CD4-positive, alpha-beta T cell (primary cell): Measurements from ENCODE around the gene PPP1R9B. TPM values are rescaled to one million over a fixed set of nuclear protein-coding genes. Genes with fewer than 3 reads are reported as not detected.
A peak's percentile ranks its signal among the peaks of the same experiment; 100 is the strongest.

Experiments
- ATAC-seq: fragments of 200-7000 bp; cut with Tn5 transposase; one replicate; pipeline ENCODE4 v1.10.0; 2022; ENCODE audit warnings: mild to moderate bottlenecking; ENCODE audit not compliant: poor library complexity
- CTCF ChIA-PET: fragments of 350-600 bp; sonication (Branson Sonifier 250); formaldehyde crosslinking; loops from one replicate; lab custom pipeline; 2021; ENCODE audit warnings: antibody characterized with exemption, inconsistent platforms; lab: Charles Lee
- POLR2A ChIA-PET: fragments of 350-600 bp; sonication (Branson Sonifier 250); formaldehyde crosslinking; loops from one replicate; lab custom pipeline; 2021; ENCODE audit warnings: antibody characterized with exemption, inconsistent platforms; lab: Charles Lee
- DNase-seq, 14 experiments: peaks; one replicate each; pipeline ENCODE4 v3.0.0-alpha.2; 2013 to 2020; ENCODE audit warnings: mixed read lengths in 2 of 14
- H3K27ac ChIP-seq, 2 donors: one replicate each; pipeline versions ENCODE4 v1.5.1 to v1.7.0; 2013; ENCODE audit warnings: low read length in 2 of 2, low read depth in 1 of 2, mild to moderate bottlenecking in 1 of 2
- H3K27me3 ChIP-seq, 2 experiments: 1 replicate in 1 of 2; 2 replicates in 1 of 2; pipeline versions ENCODE4 v1.6.1 to v1.7.0; 2013; ENCODE audit warnings: low read length in 2 of 2, control low read depth in 1 of 2, mild to moderate bottlenecking in 1 of 2, moderate library complexity in 1 of 2; ENCODE audit not compliant: insufficient read depth in 2 of 2, control insufficient read depth in 1 of 2
- H3K36me3 ChIP-seq: one replicate; pipeline ENCODE4 v1.6.1; 2013; ENCODE audit warnings: low read length, control low read depth; ENCODE audit not compliant: insufficient read depth
- H3K4me1 ChIP-seq: one replicate; pipeline ENCODE4 v1.6.1; 2013; ENCODE audit warnings: low read length, control low read depth; ENCODE audit not compliant: insufficient read depth
- H3K4me3 ChIP-seq: one replicate; pipeline ENCODE4 v1.5.1; 2013; ENCODE audit warnings: mild to moderate bottlenecking, low read length, moderate library complexity
- H3K9me3 ChIP-seq, 2 experiments: 1 replicate in 1 of 2; 2 replicates in 1 of 2; pipeline versions ENCODE4 v1.6.1 to v1.7.0; 2013; ENCODE audit warnings: low read length in 2 of 2, mild to moderate bottlenecking in 2 of 2, control low read depth in 1 of 2, moderate library complexity in 1 of 2; ENCODE audit not compliant: control insufficient read depth in 1 of 2, insufficient read depth in 1 of 2
- H3K27ac Mint-ChIP-seq: one replicate; pipeline ENCODE4 v1.8.0; 2020; ENCODE audit warnings: mixed read lengths
- H3K27me3 Mint-ChIP-seq: one replicate; pipeline ENCODE4 v1.8.0; 2021; ENCODE audit warnings: mixed read lengths
- H3K36me3 Mint-ChIP-seq: one replicate; pipeline ENCODE4 v1.8.0; 2021; ENCODE audit warnings: low read depth, mixed read lengths
- H3K4me1 Mint-ChIP-seq: one replicate; pipeline ENCODE4 v1.8.0; 2021; ENCODE audit warnings: low read depth, mixed read lengths
- H3K4me3 Mint-ChIP-seq: one replicate; pipeline ENCODE4 v1.8.0; 2020; ENCODE audit warnings: mild to moderate bottlenecking, mixed read lengths
- H3K9me3 Mint-ChIP-seq: one replicate; pipeline ENCODE4 v1.8.0; 2020; ENCODE audit warnings: mixed read lengths
- intact Hi-C, 2 experiments: fragments of 100-400 bp; cut with DNase I in 1 of 2; cut with micrococcal nuclease in 1 of 2; formaldehyde crosslinking; loops; one replicate each; pipeline versions ENCODE4 v1.15.1 to v1.9.0; 2023 to 2025; cut with DNase I, micrococcal nuclease
- polyA plus RNA-seq, 2 donors: library from polyadenylated mRNA; unstranded; fragments of 120-200 nt; gene quantifications; one replicate each; pipeline ENCODE4 v1.2.1, GENCODE V29; 2013
- total RNA-seq, 174 experiments: library from RNA in 2 of 174; stranded (reverse) in 2 of 174; gene quantifications; one replicate each; pipeline ENCODE4 v1.2.3 and lab custom pipeline; 2021 to 2026
- TF ChIP-seq, protein P1 (sequence below): fragments of 200-600 bp; IDR thresholded peaks from one replicate; pipeline ENCODE4 v1.8.0; 2022; ENCODE audit warnings: antibody characterized with exemption, mild to moderate bottlenecking

The PPP1R9B gene
- 10 to 100 TPM; 53.4 to 55.7 TPM for total RNA-seq
- 77.6 TPM for polyA plus RNA-seq (2013, experiment 1 of 2)
- polyA plus RNA-seq (2013, experiment 2 of 2), result 76.3 TPM
- 30.9 to 156 (median 93.3) reads per million in 172 experiments for total RNA-seq (lab: John Stamatoyannopoulos, UW)

DNA sequence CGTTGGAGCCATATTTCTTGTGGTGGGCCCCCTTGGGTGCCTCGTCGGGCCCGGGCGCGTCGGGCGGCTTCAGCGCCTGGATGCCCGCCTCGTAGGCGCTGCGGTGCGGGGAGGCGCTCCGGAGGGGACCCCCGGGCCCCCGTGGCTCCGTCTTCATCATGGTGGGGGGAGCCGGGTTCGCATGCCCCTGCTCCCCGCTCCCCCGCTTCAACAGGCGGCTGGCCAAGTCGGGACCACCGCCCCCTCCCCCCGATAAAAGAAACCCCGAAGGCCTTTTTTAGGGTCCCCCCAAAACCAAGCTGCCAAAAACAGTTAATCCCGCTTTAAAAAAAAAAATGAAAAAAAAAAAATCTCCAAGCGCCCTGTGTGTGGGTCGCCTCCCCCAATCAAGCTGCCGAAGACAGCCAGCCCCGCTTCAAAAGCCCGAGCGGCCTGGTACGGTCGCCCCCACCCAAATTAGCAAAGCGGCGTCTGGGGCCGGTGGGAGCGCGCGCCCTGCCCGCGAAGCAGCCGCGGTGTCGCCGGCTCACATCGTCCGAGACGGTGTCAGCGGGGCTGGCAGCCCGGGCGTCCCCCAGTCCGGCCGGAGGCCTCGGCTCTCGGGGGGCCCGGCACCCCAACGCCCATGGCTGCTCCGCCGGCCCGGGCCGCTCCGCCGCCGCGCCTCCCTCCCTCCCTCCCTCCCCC, at the start of gene PPP1R9B:
TSS of gene PPP1R9B (minus strand) at position 324 of the 687 bp plus-strand sequence. CDS start at position 160, 164 bp downstream.
- H3K36me3 Mint-ChIP-seq, result peaks cover 27% of the 10 kb centered on the region
- peak within 1 kb of the TSS; percentile 96 for H3K4me3 Mint-ChIP-seq
- DNase-seq, result no peak
- H3K27me3 Mint-ChIP-seq, result no peaks in the 10 kb centered on the region
- H3K36me3 ChIP-seq, result peaks cover 14% of the 10 kb centered on the region
- H3K27ac ChIP-seq, result peak within 1 kb of the TSS; percentile 47 to 74
- peak; percentile 4 for ATAC-seq
- TF ChIP-seq, protein P1, sequence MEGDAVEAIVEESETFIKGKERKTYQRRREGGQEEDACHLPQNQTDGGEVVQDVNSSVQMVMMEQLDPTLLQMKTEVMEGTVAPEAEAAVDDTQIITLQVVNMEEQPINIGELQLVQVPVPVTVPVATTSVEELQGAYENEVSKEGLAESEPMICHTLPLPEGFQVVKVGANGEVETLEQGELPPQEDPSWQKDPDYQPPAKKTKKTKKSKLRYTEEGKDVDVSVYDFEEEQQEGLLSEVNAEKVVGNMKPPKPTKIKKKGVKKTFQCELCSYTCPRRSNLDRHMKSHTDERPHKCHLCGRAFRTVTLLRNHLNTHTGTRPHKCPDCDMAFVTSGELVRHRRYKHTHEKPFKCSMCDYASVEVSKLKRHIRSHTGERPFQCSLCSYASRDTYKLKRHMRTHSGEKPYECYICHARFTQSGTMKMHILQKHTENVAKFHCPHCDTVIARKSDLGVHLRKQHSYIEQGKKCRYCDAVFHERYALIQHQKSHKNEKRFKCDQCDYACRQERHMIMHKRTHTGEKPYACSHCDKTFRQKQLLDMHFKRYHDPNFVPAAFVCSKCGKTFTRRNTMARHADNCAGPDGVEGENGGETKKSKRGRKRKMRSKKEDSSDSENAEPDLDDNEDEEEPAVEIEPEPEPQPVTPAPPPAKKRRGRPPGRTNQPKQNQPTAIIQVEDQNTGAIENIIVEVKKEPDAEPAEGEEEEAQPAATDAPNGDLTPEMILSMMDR, result no peak
- H3K27me3 ChIP-seq, result no peaks in the 10 kb centered on the region
- CTCF ChIA-PET, result interaction anchor here (0.9 to 1.6 kb wide), 5 partner anchors 10 to 247 kb away, joined by 3 to 12 read pairs (median 4); partner anchors contain the start of gene LRRC59
- H3K9me3 ChIP-seq, result no peaks in the 10 kb centered on the region
- peaks cover 62% of the 10 kb centered on the region for H3K4me1 ChIP-seq
- intact Hi-C loops, result loop anchor here (1.0 to 5.0 kb wide), 3 partner anchors 10 to 53 kb away; partner anchors contain the start of gene PDK2 (in 1 of the 2)
- H3K4me3 ChIP-seq, result peak within 1 kb of the TSS; percentile 86
- H3K27ac Mint-ChIP-seq, result peak within 1 kb of the TSS; percentile 84
- H3K9me3 Mint-ChIP-seq, result no peaks in the 10 kb centered on the region
- H3K4me1 Mint-ChIP-seq, result peaks cover 59% of the 10 kb centered on the region
- POLR2A ChIA-PET, result interaction anchor here (1.1 to 4.2 kb wide), 6 partner anchors 9 to 196 kb away, joined by 3 to 50 read pairs (median 10); partner anchors contain the start of gene XYLT2

GRCh38 chr17:50199803-50200456, 49.5 kb upstream of the PPP1R9B start:
- ATAC-seq, result peak; percentile 79
- no peaks in the 10 kb centered on the region for H3K9me3 Mint-ChIP-seq
- Histone ChIP-seq H3K9me3 (peaks cover 0 to 6% of the 10 kb centered on the region in 2 experiments), H3K4me3 (peak overlapping the region; percentile 47), H3K27me3 (peaks cover 31 to 41% of the 10 kb centered on the region in 2 experiments), H3K4me1 (peaks cover 23% of the 10 kb centered on the region), H3K27ac (no peak overlapping the region), H3K36me3 (no peaks in the 10 kb centered on the region)
- no peaks in the 10 kb centered on the region for H3K36me3 Mint-ChIP-seq
- intact Hi-C loops, result loop anchor here (1.0 kb wide), 3 partner anchors 70 to 97 kb away; no protein-coding TSS in a partner anchor
- ChIA-PET POLR2A (interaction anchor here (0.6 kb wide), 1 partner anchor 34 kb away, joined by 3 read pairs; the partner anchor contains the start of gene SGCA), CTCF (interaction anchor here (0.6 to 2.2 kb wide), 26 partner anchors 13 to 697 kb away, joined by 3 to 31 read pairs (median 4); partner anchors contain the start of genes LRRC59 and TMEM92)
- H3K27me3 Mint-ChIP-seq, result peaks cover 61% of the 10 kb centered on the region
- peaks cover 27% of the 10 kb centered on the region for H3K4me1 Mint-ChIP-seq
- DNase-seq, result peak; percentile 31 to 92 (median 62)
- peak overlapping the region; percentile 85 for H3K27ac Mint-ChIP-seq
- peak overlapping the region; percentile 80 for H3K4me3 Mint-ChIP-seq
- TF ChIP-seq, protein P1, result no peak

- Histone ChIP-seq H3K4me1 (peaks cover 23% of the 10 kb centered on the region), H3K4me3 (no peak overlapping the region), H3K36me3 (no peaks in the 10 kb centered on the region), H3K9me3 (peaks cover 0 to 6% of the 10 kb centered on the region in 2 experiments), H3K27ac (no peak overlapping the region), H3K27me3 (peaks cover 31 to 35% of the 10 kb centered on the region in 2 experiments)
- Mint-ChIP-seq H3K4me3 (no peak overlapping the region), H3K4me1 (peaks cover 27% of the 10 kb centered on the region), H3K27ac (peak overlapping the region; percentile 85), H3K9me3 (no peaks in the 10 kb centered on the region), H3K36me3 (no peaks in the 10 kb centered on the region), H3K27me3 (peaks cover 59% of the 10 kb centered on the region)
- intact Hi-C loops, result no loop called here
- ChIA-PET POLR2A (no interaction called here), CTCF (interaction anchor here (0.6 to 1.6 kb wide), 8 partner anchors 21 to 698 kb away, joined by 3 to 9 read pairs (median 6); no protein-coding TSS in a partner anchor)
- TF ChIP-seq, protein P1, result no peak
- DNase-seq (no peak), ATAC-seq (no peak)
These were observed 48.8 kb upstream of the PPP1R9B start for GRCh38 chr17:50199211-50199802.
